GM21737 (cell line): Measurements from ENCODE around the gene TMPRSS6.

Source experiments
- ATAC-seq: cut with Tn5 transposase; IDR thresholded peaks from one replicate; pipeline ENCODE4 v1.9.1; 2021; ENCODE audit warnings: mild to moderate bottlenecking, moderate library complexity; ENCODE audit not compliant: unreplicated experiment

TMPRSS6 gene

GRCh38 chr22:37119872-37120271, 10.4 kb upstream of the TMPRSS6 start:
- no peak for ATAC-seq

GRCh38 chr22:37118083-37118482, 8.6 kb upstream of the TMPRSS6 start:
- no peak for ATAC-seq

- no peak for ATAC-seq
Observed at GRCh38 chr22:37117092-37117491, 7.6 kb upstream of the TMPRSS6 start.

- ATAC-seq = no peak
Observed at GRCh38 chr22:37115032-37115431, 5.5 kb upstream of the TMPRSS6 start.

- ATAC-seq = no peak
Observed at GRCh38 chr22:37113757-37114156, 4.2 kb upstream of the TMPRSS6 start.

- ATAC-seq = no peak
Observed at GRCh38 chr22:37112084-37112728, 2.7 kb upstream of the TMPRSS6 start.

- no peak for ATAC-seq
Observed at GRCh38 chr22:37111156-37111717, 1.7 kb upstream of the TMPRSS6 start.

GRCh38 chr22:37107816-37108621, 1.5 kb downstream of the TMPRSS6 start:
- no peak for ATAC-seq

- no peak for ATAC-seq
Observed at GRCh38 chr22:37105990-37106389, 3.5 kb downstream of the TMPRSS6 start.

GRCh38 chr22:37105154-37105553, 4.4 kb downstream of the TMPRSS6 start:
- no peak for ATAC-seq

- ATAC-seq = no peak
Observed at GRCh38 chr22:37103656-37104452, 5.7 kb downstream of the TMPRSS6 start.

- no peak for ATAC-seq
Observed at GRCh38 chr22:37103151-37103550, 6.4 kb downstream of the TMPRSS6 start.

- ATAC-seq = no peak
Observed at GRCh38 chr22:37101311-37102066, 8.0 kb downstream of the TMPRSS6 start.

GRCh38 chr22:37100589-37101127, 8.9 kb downstream of the TMPRSS6 start:
- ATAC-seq = no peak

- ATAC-seq = no peak
Observed at GRCh38 chr22:37098976-37099591, 10.4 kb downstream of the TMPRSS6 start.

- ATAC-seq = no peak
Observed at GRCh38 chr22:37097346-37097745, 12.2 kb downstream of the TMPRSS6 start.

- no peak for ATAC-seq
Observed at GRCh38 chr22:37095113-37095512, 14.4 kb downstream of the TMPRSS6 start.

GRCh38 chr22:37094239-37094638, 15.3 kb downstream of the TMPRSS6 start:
- ATAC-seq = no peak

GRCh38 chr22:37092997-37093396, 16.5 kb downstream of the TMPRSS6 start:
- ATAC-seq = no peak

GRCh38 chr22:37091994-37092393, 17.5 kb downstream of the TMPRSS6 start:
- ATAC-seq = no peak
